Testis (tissue), 3 donors: ENCODE measurements around the gene SLC7A6. TPM values are rescaled to one million over a fixed set of nuclear protein-coding genes. Genes with fewer than 3 reads are reported as not detected.

Experiments used
- DNase-seq: peaks from one replicate; pipeline ENCODE4 v3.0.0-alpha.2; 2019
- H3K27ac ChIP-seq, 2 donors: fragments of 200-600 bp; sonication (generic); one replicate each; pipeline ENCODE4 v1.5.1; 2019
- H3K27me3 ChIP-seq: fragments of 200-600 bp; sonication (generic); one replicate; pipeline ENCODE4 v1.5.1; 2019
- H3K36me3 ChIP-seq: fragments of 200-600 bp; sonication (generic); one replicate; pipeline ENCODE4 v1.5.1; 2017; ENCODE audit warnings: low read depth; ENCODE audit errors: missing control alignments
- H3K4me1 ChIP-seq: fragments of 200-600 bp; sonication (generic); one replicate; pipeline ENCODE4 v1.5.1; 2019
- H3K4me3 ChIP-seq, 2 donors: fragments of 200-600 bp; sonication (generic); one replicate each; pipeline ENCODE4 v1.5.1; 2017 to 2019
- H3K9me3 ChIP-seq: fragments of 200-600 bp; sonication (generic); one replicate; pipeline ENCODE4 v1.5.1; 2017
- CTCF ChIP-seq, 3 experiments: fragments of 450-650 bp in 2 of 3; fragments of 200-600 bp in 1 of 3; sonication (generic) in 1 of 3; IDR thresholded peaks; one replicate each; pipeline ENCODE4 v1.5.1; 2016 to 2019; ENCODE audit warnings: antibody characterized with exemption in 3 of 3, mild to moderate bottlenecking in 2 of 3, moderate library complexity in 1 of 3
- POLR2A ChIP-seq: fragments of 450-650 bp; IDR thresholded peaks from one replicate; pipeline ENCODE4 v1.6.1; 2017; ENCODE audit warnings: antibody characterized with exemption, mild to moderate bottlenecking, moderate library complexity
- WGBS, 2 donors: methylation state at CpG; one replicate each; pipeline ENCODE4 v1.1.5; 2018; 5-methylcytosine and 5-hydroxymethylcytosine counted together
- intact Hi-C: fragments of 100-400 bp; cut with DNase I; formaldehyde crosslinking; loops from one replicate; pipeline ENCODE4 v1.15.1; 2023; ENCODE audit warnings: low total_unique reads
- polyA plus RNA-seq: library from polyadenylated mRNA; stranded (reverse); fragments of 350-450 nt; fragmentation: Illumina TruSeq; extraction: RNeasy Lipid Tissue Mini Kit (QIAGEN cat#74804); gene quantifications from one replicate; pipeline ENCODE4 v1.2.3, GENCODE V29; 2014; ENCODE audit warnings: low read depth, low replicate concordance; ENCODE audit not compliant: insufficient read depth
- total RNA-seq, 2 donors: library from RNA; depleted of rRNA; stranded (reverse); fragments of >200 nt; gene quantifications; one replicate each; pipeline ENCODE4 v1.2.3, GENCODE V29; 2016

SLC7A6 gene
- total and polyA plus RNA-seq, 3 donors from 2014 or later = 28.6 to 48.6 (median 42.2) TPM

DNA sequence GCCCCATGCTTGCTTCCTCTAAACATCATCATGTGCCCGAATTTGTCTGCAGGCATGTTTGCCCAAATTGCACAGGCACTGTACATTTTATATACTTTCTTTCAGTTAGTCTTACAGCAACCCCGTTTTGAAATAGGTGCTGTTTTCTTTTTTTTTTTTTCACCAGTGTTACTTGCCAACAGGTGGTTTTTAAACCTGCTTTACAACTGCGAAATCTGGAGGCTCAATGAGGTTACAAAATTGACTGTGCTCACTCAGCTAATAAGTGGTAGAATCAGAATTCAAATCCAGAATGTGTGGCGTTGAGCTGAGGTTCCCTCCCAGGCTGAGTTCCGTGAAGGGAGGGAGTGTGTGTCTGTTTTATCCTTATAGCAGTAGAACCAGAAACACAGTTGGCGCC lies 13.4 kb upstream of the SLC7A6 start:
- Histone ChIP-seq H3K4me1 (peaks cover 5% of the 10 kb centered on the region), H3K36me3 (no peaks in the 10 kb centered on the region), H3K4me3 (no peak overlapping the region), H3K27ac (no peak overlapping the region), H3K9me3 (no peaks in the 10 kb centered on the region), H3K27me3 (no peaks in the 10 kb centered on the region)
- WGBS, 2 donors = 84 to 92% methylated on average over 6 of the region's 6 CpGs
- intact Hi-C loops = no loop called here
- no peak for DNase-seq
- TF ChIP-seq CTCF (IDR thresholded peaks at IDR 0.05) (no peak), POLR2A (no peak)

GRCh38 chr16:68251832-68252231 lies 12.5 kb upstream of the SLC7A6 start:
- no peaks in the 10 kb centered on the region for H3K27me3 ChIP-seq
- TF ChIP-seq POLR2A (no peak), CTCF (IDR thresholded peaks at IDR 0.05) (no peak)
- no peak overlapping the region for H3K4me3 ChIP-seq
- intact Hi-C loops = no loop called here
- H3K36me3 ChIP-seq = no peaks in the 10 kb centered on the region
- no peaks in the 10 kb centered on the region for H3K9me3 ChIP-seq
- WGBS, 2 donors = 88 to 89% methylated on average over 5 of the region's 5 CpGs
- H3K27ac ChIP-seq = no peak overlapping the region
- H3K4me1 ChIP-seq = no peaks in the 10 kb centered on the region
- no peak for DNase-seq

DNA sequence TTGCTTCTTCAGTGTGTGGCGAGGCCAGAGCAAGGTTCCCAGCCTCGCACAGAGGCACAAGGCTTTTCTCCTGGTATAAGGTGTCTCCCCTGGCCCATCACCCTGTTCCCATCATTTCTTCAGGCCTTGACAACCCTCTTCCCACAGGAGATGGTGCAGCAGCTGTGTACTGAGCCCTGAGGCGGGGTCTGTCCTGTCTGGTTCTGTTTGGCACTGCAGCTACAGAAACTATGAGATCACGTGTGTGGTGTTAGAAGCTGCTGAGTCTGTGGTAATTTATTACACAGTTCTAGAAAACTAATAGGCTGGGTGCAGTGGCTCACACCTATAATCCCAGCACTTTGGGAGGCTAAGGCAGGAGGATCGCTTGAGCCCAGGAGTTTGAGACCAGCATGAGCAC lies 11.9 kb upstream of the SLC7A6 start:
- Histone ChIP-seq H3K9me3 (no peaks in the 10 kb centered on the region), H3K27ac (no peak overlapping the region), H3K27me3 (no peaks in the 10 kb centered on the region), H3K36me3 (no peaks in the 10 kb centered on the region), H3K4me1 (no peaks in the 10 kb centered on the region), H3K4me3 (no peak overlapping the region)
- DNase-seq = no peak
- WGBS, 2 donors = 95% methylated on average over 3 to 5 of the region's 5 CpGs
- intact Hi-C loops = no loop called here
- no peak for TF ChIP-seq CTCF (IDR thresholded peaks at IDR 0.05)
- no peak for TF ChIP-seq POLR2A

DNA sequence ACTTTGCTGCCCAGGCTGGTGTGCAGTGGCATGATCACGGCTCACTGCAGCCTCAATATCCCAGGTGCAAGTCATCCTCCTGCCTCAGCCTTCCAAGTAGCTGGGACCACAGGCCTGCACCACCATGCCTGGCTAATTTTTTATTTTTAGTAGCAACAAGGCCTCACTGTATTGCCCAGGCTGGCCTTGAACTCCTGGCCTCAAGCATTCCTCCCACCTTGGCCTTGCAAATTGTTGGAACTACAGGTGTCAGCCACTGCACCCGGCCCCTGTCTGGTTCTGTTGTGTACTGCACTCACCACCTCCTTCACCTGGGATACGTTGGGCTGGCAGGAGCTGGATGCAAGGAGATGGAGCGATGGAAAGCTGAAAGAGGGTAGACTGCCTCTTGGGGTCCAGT lies 10.6 kb upstream of the SLC7A6 start:
- DNase-seq = no peak
- Histone ChIP-seq H3K9me3 (no peaks in the 10 kb centered on the region), H3K4me3 (no peak overlapping the region), H3K36me3 (no peaks in the 10 kb centered on the region), H3K4me1 (no peaks in the 10 kb centered on the region), H3K27me3 (no peaks in the 10 kb centered on the region), H3K27ac (no peak overlapping the region)
- intact Hi-C loops = no loop called here
- 77 to 87% methylated on average over 4 of the region's 4 CpGs for WGBS, 2 donors
- TF ChIP-seq CTCF (IDR thresholded peaks at IDR 0.05) (peak in 1 of 3 experiments; percentile 3), POLR2A (no peak)

- intact Hi-C loops = no loop called here
- Histone ChIP-seq H3K9me3 (no peaks in the 10 kb centered on the region), H3K4me3 (no peak overlapping the region), H3K36me3 (no peaks in the 10 kb centered on the region), H3K27me3 (no peaks in the 10 kb centered on the region), H3K27ac (no peak overlapping the region), H3K4me1 (no peaks in the 10 kb centered on the region)
- 94 to 96% methylated on average over 11 to 18 of the region's 18 CpGs for WGBS, 2 donors
- DNase-seq = no peak
- no peak for TF ChIP-seq POLR2A
- TF ChIP-seq CTCF (IDR thresholded peaks at IDR 0.05) = no peak
These were observed 8.6 kb upstream of the SLC7A6 start for GRCh38 chr16:68255712-68256111.
